IMR-90 (cell line): Measurements from ENCODE around the gene AXIN2. TPM values are rescaled to one million over a fixed set of nuclear protein-coding genes. Genes with fewer than 3 reads are reported as not detected.

Source experiments
- ATAC-seq: fragments of 200-7000 bp; cut with Tn5 transposase; 2 replicates; pipeline ENCODE4 v1.9.1; 2020; ENCODE audit warnings: low read depth, mild to moderate bottlenecking, moderate library complexity
- BruUV-seq: library from RNA; stranded (reverse); fragments of 400-500 nt; replicated peaks from 2 replicates; lab custom pipeline; 2021; lab: Mats Ljungman, UMichigan
- CTCF ChIA-PET: fragments of 300-600 bp; formaldehyde crosslinking; extraction: SDS; loops from one replicate; lab custom pipeline; 2021; ENCODE audit warnings: antibody characterized with exemption; lab: Yijun Ruan, JAX
- POLR2A ChIA-PET: fragments of 300-600 bp; sonication (Branson Sonifier 250); formaldehyde crosslinking; loops from one replicate; lab custom pipeline; 2022; ENCODE audit warnings: antibody characterized with exemption; ENCODE audit not compliant: unreplicated experiment; lab: Charles Lee
- DNase-seq: peaks from one replicate; pipeline ENCODE4 v3.0.0; 2013
- H2AFZ ChIP-seq: replicated peaks from 2 replicates; pipeline ENCODE3; 2013; ENCODE audit warnings: low read length, mild to moderate bottlenecking; ENCODE audit not compliant: poor library complexity
- H2AK5ac ChIP-seq: 2 replicates; pipeline ENCODE4 v1.6.1; 2013; ENCODE audit warnings: low read depth, low read length, inconsistent platforms
- H2AK9ac ChIP-seq: replicated peaks from 2 replicates; pipeline ENCODE3; 2013; ENCODE audit warnings: mild to moderate bottlenecking, low read depth, low read length, moderate library complexity; ENCODE audit not compliant: poor library complexity
- H2BK120ac ChIP-seq: 2 replicates; pipeline ENCODE4 v1.6.1; 2013; ENCODE audit warnings: low read depth, low read length, inconsistent platforms
- H2BK15ac ChIP-seq: 3 replicates; pipeline ENCODE4 v1.6.1; 2013; ENCODE audit warnings: low read depth, low read length, inconsistent platforms
- H2BK20ac ChIP-seq: 2 replicates; pipeline ENCODE4 v1.6.1; 2013; ENCODE audit warnings: low read depth, mild to moderate bottlenecking, inconsistent platforms, low read length, moderate library complexity
- H2BK5ac ChIP-seq: 2 replicates; pipeline ENCODE4 v1.6.1; 2013; ENCODE audit warnings: mild to moderate bottlenecking, low read depth, low read length, inconsistent platforms; ENCODE audit not compliant: poor library complexity, severe bottlenecking
- H3K14ac ChIP-seq: replicated peaks from 2 replicates; pipeline ENCODE4 v1.6.1; 2013; ENCODE audit warnings: low read depth, low read length, inconsistent platforms
- H3K18ac ChIP-seq: 2 replicates; pipeline ENCODE4 v1.6.1; 2013; ENCODE audit warnings: low read depth, low read length, control low read depth
- H3K23ac ChIP-seq: 2 replicates; pipeline ENCODE4 v1.6.1; 2013; ENCODE audit warnings: low read depth, low read length, inconsistent platforms
- H3K27ac ChIP-seq: 2 replicates; pipeline ENCODE4 v1.5.1; 2013; ENCODE audit warnings: mild to moderate bottlenecking, control low read depth, low read length; ENCODE audit not compliant: insufficient read depth
- H3K27me3 ChIP-seq: 2 replicates; pipeline ENCODE4 v1.6.1; 2013; ENCODE audit warnings: low read length; ENCODE audit not compliant: control insufficient read depth, insufficient read depth
- H3K36me3 ChIP-seq: 2 replicates; pipeline ENCODE4 v1.6.1; 2013; ENCODE audit warnings: low read length, mixed read lengths; ENCODE audit not compliant: control insufficient read depth, insufficient read depth
- H3K4ac ChIP-seq: 2 replicates; pipeline ENCODE4 v1.6.1; 2013; ENCODE audit warnings: low read depth, low read length, inconsistent platforms
- H3K4me1 ChIP-seq: 2 replicates; pipeline ENCODE4 v1.6.1; 2013; ENCODE audit warnings: low read length, mixed read lengths; ENCODE audit not compliant: control insufficient read depth, insufficient read depth
- H3K4me2 ChIP-seq: 2 replicates; pipeline ENCODE4 v1.6.1; 2013; ENCODE audit warnings: low read depth, mild to moderate bottlenecking, control low read depth, low read length, moderate library complexity
- H3K4me3 ChIP-seq: 2 replicates; pipeline ENCODE4 v1.5.1; 2013; ENCODE audit warnings: low read depth, mild to moderate bottlenecking, control low read depth, low read length, moderate library complexity; ENCODE audit not compliant: insufficient read depth
- H3K56ac ChIP-seq: 2 replicates; pipeline ENCODE4 v1.6.1; 2013; ENCODE audit warnings: low read length, inconsistent platforms; ENCODE audit not compliant: insufficient read depth; ENCODE audit errors: extremely low read depth
- H3K79me1 ChIP-seq, 2 experiments: 2 replicates each; pipeline ENCODE4 v1.6.1; 2013; ENCODE audit warnings: low read length in 2 of 2, inconsistent platforms in 1 of 2, low read depth in 1 of 2
- H3K9ac ChIP-seq: 2 replicates; pipeline ENCODE4 v1.6.1; 2013; ENCODE audit warnings: low read depth, low read length, control low read depth
- H3K9me1 ChIP-seq: 2 replicates; pipeline ENCODE4 v1.6.1; 2013; ENCODE audit warnings: low read length, inconsistent platforms; ENCODE audit not compliant: insufficient read depth
- H3K9me3 ChIP-seq: 2 replicates; pipeline ENCODE4 v1.6.1; 2013; ENCODE audit warnings: low read length; ENCODE audit not compliant: control insufficient read depth, insufficient read depth
- H4K20me1 ChIP-seq: 2 replicates; pipeline ENCODE4 v1.6.1; 2013; ENCODE audit warnings: low read length, inconsistent platforms; ENCODE audit not compliant: insufficient read depth
- H4K5ac ChIP-seq: 2 replicates; pipeline ENCODE4 v1.6.1; 2013; ENCODE audit warnings: mild to moderate bottlenecking, low read depth, low read length, control low read depth
- H4K8ac ChIP-seq, 2 experiments: 2 replicates each; pipeline ENCODE4 v1.6.1; 2013; ENCODE audit warnings: low read depth in 2 of 2, low read length in 2 of 2, control low read depth in 1 of 2, inconsistent platforms in 1 of 2
- H4K91ac ChIP-seq: 2 replicates; pipeline ENCODE4 v1.6.1; 2013; ENCODE audit warnings: low read depth, low read length, inconsistent platforms; ENCODE audit not compliant: insufficient read depth
- ELK1 ChIP-seq: fragments of 150-350 bp; IDR thresholded peaks from 2 replicates; pipeline ENCODE4 v1.6.1; 2016; ENCODE audit warnings: low read depth, mild to moderate bottlenecking, low read length, moderate library complexity, borderline replicate concordance
- NFE2L2 ChIP-seq: fragments of 150-350 bp; IDR thresholded peaks from 2 replicates; pipeline ENCODE4 v1.6.1; 2016; ENCODE audit warnings: low read depth, mild to moderate bottlenecking, low read length
- RFX5 ChIP-seq: IDR thresholded peaks from 2 replicates; pipeline ENCODE4 v1.8.0; 2012; ENCODE audit warnings: low read depth, mild to moderate bottlenecking, low read length, moderate library complexity
- WGBS, 2 experiments: methylation state at CpG; one replicate each; pipeline versions ENCODE4 v1.1.5 to v1.1.7; 2013; ENCODE audit warnings: missing lambda C conversion rate in 2 of 2; ENCODE audit not compliant: insufficient read length in 1 of 2; ENCODE audit errors: extremely low coverage in 2 of 2; 5-methylcytosine and 5-hydroxymethylcytosine counted together
- dilution Hi-C: fragments of 300-500 bp; cut with HindIII; formaldehyde crosslinking; loops from one replicate; pipeline ENCODE4 v1.14.3; 2018; ENCODE audit warnings: low sequenced_read_pairs; ENCODE audit not compliant: unreplicated experiment
- in situ Hi-C: fragments of 300-500 bp; cut with MboI; formaldehyde crosslinking; loops from 3 replicates; pipeline ENCODE4 v1.14.3; 2019; ENCODE audit warnings: low sequenced_read_pairs, inconsistent platforms, mixed read lengths
- intact Hi-C: fragments of 100-400 bp; cut with micrococcal nuclease; formaldehyde crosslinking; loops from 2 replicates; pipeline ENCODE4 v1.10.0; 2022
- polyA plus RNA-seq, 3 experiments: library from polyadenylated mRNA; depleted of rRNA; stranded (reverse); fragments of >200 nt; gene quantifications; 2 replicates each; pipeline ENCODE4 v1.2.3, GENCODE V29; 2012; ENCODE audit warnings: low replicate concordance in 1 of 3
- total RNA-seq: library from RNA; depleted of rRNA; stranded (reverse); fragments of >200 nt; gene quantifications from 2 replicates; pipeline ENCODE4 v1.2.3, GENCODE V29; 2012

AXIN2 gene
- total and polyA plus RNA-seq, 2 of the 4 experiments (the other 2 are of a cell fraction): 0.91 to 1.8 TPM

DNA sequence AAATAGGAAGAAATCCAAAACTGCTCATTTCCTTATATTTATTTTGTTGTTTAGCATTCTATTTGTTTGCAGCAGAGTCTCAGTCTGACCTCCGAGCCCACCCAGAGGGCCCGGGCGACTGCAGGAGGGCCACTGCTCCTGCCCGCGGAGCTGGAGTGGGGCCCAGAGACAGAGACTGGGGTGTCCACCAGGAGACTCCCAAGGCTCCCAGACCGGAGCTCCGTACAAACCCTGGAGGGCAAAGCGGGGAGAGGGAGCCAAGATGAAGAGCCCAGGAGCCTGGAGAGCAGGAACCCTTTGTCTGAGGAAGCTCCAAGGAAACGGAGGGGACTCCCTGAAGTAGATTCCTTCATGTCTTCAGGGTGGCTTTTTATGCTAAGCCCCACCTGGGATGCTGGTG lies 57.9 kb downstream of the AXIN2 start:
- no peak overlapping the region for H3K23ac ChIP-seq
- H3K36me3 ChIP-seq: no peaks in the 10 kb centered on the region
- in situ Hi-C loops: no loop called here
- no peak overlapping the region for H4K91ac ChIP-seq
- WGBS, 2 experiments: 25% methylated on average over 1 of the region's 9 CpGs; no CpG with 5 or more reads in 1 of the 2 experiments
- intact Hi-C loops: no loop called here
- no peak overlapping the region for H2BK15ac ChIP-seq
- no peak overlapping the region for H3K27ac ChIP-seq
- H2AK5ac ChIP-seq: no peak overlapping the region
- no peak overlapping the region for H3K4ac ChIP-seq
- H3K18ac ChIP-seq: no peak overlapping the region
- TF ChIP-seq NFE2L2 (no peak), RFX5 (no peak), ELK1 (no peak)
- H4K8ac ChIP-seq: no peak overlapping the region
- POLR2A ChIA-PET: no interaction called here
- H3K9me1 ChIP-seq: no peaks in the 10 kb centered on the region
- DNase-seq (no peak), ATAC-seq (no peak)
- dilution Hi-C loops: no loop called here
- CTCF ChIA-PET: no interaction called here
- no peaks in the 10 kb centered on the region for H3K4me1 ChIP-seq
- BruUV-seq: no TSS peak
- H3K9me3 ChIP-seq: no peaks in the 10 kb centered on the region; the same call in 1 of the 2 replicates
- H3K27me3 ChIP-seq: peaks cover 10% of the 10 kb centered on the region
- no peak overlapping the region for H2BK20ac ChIP-seq
- no peak overlapping the region for H3K9ac ChIP-seq
- no peaks in the 10 kb centered on the region for H4K20me1 ChIP-seq
- H2AFZ ChIP-seq: no peak overlapping the region
- no peak overlapping the region for H3K56ac ChIP-seq
- no peak overlapping the region for H2BK120ac ChIP-seq
- H4K5ac ChIP-seq: no peak overlapping the region
- no peak overlapping the region for H2AK9ac ChIP-seq
- H3K4me2 ChIP-seq: no peak overlapping the region
- H3K79me1 ChIP-seq: no peaks in the 10 kb centered on the region
- H2BK5ac ChIP-seq: no peak overlapping the region
- H3K14ac ChIP-seq: no peak overlapping the region
- H3K4me3 ChIP-seq: no peak overlapping the region
